NCI-H446 treated with DMSO at 0.1 percent for 48 hours (cell line): ENCODE data around the gene STK24.
"Not testable (repeated sequence)": the region's sequence is repeated elsewhere in the genome, so short reads cannot be mapped to it uniquely, and the experiment has no call there.

Experiments
- DNase-seq: peaks from one replicate; lab custom pipeline; 2025; lab: John Stamatoyannopoulos, UW

Gene STK24

GRCh38 chr13:98576963-98577835, at the start of gene STK24:
TSS of gene STK24 (minus strand) at chr13:98577107. CDS start at chr13:98576786, 321 bp downstream.
- DNase-seq, result no peak

DNA sequence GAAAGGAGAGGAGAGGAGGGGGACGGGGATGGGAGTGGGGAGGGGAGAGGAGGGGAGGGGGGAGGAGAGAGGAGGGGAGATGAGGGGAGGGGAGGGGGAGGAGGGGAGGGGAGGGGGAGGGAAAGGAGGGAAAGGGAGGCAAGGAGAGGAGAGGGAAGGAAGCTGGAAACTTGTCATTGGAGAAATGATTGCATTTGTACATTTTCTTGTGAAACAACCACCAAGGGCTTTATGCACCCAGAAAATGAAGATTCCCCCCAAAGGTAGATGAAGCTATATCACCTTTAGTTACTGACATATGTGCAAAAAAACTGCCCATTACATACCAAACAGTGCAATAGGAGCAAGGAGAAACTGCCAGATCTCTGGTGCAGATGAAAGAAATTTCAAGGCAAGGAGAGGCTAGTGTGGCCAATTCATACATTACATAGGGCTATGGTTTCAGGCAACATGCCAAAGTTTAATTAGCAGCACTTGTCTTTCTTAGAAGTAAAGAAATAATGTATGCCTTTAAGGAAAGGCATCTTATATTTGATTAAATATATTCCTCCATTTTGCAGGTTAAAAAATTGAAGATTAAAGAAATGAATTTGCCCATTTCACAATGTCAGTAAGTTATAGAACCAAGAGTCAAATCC, 49.5 kb upstream of the STK24 start:
- no peak for DNase-seq

DNA sequence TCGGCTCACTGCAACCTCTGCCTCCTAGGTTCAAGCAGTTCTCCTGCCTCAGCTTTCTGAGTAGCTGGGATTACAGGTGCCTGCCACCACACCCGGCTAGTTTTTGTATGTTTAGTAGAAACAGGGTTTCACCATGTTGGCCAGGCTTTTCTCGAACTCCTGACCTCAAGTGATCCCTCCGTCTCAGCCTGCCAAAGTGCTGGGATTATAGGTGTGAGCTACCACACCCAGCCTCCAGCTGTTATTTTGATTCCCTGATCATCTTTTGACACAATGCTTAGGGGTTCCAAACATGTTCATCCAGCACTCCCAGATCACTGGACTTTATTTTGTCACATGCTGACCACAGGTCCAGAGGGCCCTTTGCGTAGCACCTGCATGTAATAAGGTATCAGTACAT, 47.7 kb upstream of the STK24 start:
- DNase-seq, result not testable (repeated sequence)

GRCh38 chr13:98622931-98623331, 46.0 kb upstream of the STK24 start:
- DNase-seq, result no peak

DNA sequence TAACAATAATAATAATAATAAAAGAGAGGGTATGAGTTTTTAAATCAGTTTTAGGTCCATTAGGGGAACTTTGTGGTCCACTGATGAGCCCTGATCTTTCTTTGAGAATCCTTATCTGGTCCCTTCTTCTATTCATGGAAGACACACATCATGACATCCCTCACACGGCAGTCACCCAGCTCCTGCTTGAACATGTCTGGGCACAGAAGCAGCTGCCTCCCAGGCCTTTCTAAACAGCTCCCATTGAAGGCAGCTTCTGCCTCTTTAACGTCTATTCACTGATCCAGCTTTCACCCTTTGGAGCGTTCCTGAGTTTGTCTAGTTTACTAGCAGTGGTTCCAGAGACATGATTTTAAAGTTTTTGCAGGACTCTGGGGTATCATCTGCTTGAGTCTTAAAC, 42.6 kb upstream of the STK24 start:
- no peak for DNase-seq

GRCh38 chr13:98615595-98615994, 38.7 kb upstream of the STK24 start:
- DNase-seq, result not testable (repeated sequence)

DNA sequence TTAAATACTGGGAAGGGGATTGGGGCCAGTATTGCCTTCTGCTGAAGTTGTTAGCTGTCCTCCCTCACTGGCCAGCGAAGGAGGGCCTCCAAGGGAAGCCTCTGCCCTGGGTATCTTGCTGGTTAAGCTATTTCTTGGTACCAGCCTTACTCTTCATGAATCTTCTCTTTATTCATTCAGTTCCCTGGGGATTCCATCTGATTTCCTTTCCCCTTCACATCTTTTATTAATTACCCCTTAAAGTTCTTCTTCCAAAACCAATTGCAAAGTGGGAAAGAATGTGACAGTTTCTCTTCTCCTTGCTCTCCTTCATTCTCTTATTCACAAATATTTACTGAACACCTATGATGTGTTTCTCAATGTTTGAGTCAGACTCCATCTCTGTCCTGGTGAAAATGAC, 36.7 kb upstream of the STK24 start:
- no peak for DNase-seq

DNA sequence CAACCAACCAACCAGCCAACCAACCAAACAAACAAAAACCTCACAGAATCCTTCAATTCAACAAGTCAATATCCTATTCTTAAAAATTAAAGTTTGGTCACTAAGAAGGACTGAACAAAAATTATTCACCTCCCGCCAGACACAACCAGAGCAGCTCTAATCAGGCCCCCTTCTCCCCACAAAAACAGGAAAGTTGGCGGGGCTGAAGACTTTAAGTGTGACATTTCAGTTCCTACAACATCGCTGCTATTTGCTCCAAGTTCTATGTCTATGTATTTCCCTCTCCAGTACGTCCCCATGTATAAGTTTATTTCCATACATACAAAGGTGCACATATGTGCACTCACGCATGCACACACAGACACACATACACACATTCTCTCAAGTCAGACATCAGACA, 32.8 kb upstream of the STK24 start:
- DNase-seq, result no peak

DNA sequence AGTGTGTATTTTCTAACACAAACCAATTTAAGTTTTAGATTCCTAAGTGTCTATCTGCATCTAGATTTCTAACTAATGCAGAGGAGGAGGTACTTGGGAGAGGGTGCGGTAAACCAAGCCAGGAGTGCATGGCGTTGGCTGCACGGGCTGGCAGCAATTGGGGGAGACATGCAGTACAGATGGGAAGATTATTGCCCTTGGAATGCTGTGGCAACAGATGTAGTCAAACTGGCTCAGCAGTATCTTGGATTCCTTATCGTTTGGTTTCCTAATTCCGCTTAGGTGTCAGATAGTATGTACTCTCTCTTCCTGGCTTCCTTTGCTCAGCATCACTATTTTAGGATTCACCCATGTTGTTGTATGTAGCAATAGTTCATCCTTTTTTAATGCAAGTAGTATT, 29.4 kb upstream of the STK24 start:
- DNase-seq, result no peak

DNA sequence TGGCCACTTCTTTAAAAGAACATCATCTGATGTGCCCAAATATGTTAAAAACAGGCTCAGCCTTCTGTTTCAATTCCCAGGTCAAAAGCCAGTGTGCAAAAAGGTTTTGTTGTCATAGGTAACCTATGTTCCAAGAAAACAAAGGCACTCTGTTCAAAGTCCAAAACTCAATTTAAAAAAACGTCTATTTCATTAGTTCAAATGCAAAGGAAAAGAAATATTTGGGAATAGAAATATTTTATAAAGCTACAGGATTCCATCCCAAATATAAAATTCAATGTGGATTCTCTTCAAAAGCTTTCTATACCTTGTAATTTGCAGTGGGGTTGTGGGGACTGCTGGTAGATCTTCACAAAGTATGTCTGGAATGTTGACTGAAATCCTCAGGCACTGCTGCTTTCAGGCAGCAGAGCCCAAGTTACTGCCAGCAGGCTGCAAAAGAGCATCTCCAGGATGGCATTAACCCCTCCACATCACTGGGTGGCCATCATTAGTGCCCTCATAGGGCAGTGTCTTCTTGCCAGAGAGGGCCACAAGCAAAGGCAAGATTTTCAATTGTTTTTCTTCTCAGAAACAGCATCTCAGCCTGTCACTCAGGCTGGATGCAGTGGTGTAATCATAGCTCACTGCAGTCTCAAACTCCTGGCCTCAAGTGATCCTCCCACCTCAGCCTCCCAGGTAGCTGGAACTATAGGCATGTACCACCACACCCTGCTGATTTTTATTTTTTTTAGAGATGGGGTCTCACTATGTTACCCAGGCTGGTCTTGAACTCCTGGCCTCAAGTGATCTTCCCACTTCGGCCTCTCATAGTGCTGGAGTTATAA, 22.8 kb upstream of the STK24 start:
- no peak for DNase-seq

GRCh38 chr13:98598043-98598442, 21.1 kb upstream of the STK24 start:
- DNase-seq, result no peak

DNA sequence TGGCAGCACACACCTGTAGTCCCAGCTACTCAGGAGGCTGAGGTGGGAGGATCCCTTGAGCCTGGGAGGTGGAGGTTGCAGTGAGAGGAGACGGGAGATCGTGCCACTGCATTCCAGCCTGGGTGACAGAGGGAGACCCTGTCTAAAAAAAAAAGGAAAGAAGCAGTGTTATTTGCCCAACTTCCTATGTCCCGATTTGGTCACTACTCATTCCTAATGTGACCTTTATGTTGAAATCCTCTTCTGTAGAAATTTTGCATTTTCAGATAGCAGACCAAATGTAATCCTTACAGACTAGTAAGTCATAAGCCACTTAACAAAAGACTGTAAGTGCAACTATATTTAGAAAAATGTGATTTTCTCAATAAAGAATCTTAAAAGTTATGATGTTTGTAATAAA, 18.2 kb upstream of the STK24 start:
- DNase-seq, result no peak

GRCh38 chr13:98592362-98592732, 15.4 kb upstream of the STK24 start:
- DNase-seq, result no peak

DNA sequence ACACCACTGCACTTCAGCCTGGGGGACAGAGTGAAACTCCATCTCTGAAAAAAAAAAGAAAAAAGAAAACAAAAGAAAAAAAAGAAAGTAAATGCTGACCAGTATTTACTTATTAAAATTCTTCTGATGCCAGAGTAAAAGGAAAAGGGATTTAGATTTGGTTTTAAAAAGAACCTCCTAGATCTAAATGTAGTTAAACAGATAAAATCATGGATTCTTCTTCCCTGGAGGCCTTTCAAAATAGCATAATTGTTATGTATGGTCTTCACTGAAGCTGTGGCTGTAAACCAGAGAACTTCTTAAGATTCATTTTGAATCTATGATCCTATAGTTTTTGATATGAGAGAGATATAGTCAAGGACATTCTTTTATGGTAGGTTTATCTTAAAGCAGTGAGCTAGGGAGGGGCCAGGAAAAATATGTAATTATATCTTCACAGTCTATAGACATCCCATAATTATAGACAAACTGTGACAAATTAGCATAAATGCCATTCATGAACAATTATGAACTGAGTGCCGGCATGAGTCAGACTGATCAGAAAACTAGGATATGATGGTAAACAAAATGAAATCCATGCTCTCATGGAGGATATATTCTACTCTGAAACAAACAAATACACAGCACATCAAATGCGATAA, 14.9 kb upstream of the STK24 start:
- no peak for DNase-seq

DNA sequence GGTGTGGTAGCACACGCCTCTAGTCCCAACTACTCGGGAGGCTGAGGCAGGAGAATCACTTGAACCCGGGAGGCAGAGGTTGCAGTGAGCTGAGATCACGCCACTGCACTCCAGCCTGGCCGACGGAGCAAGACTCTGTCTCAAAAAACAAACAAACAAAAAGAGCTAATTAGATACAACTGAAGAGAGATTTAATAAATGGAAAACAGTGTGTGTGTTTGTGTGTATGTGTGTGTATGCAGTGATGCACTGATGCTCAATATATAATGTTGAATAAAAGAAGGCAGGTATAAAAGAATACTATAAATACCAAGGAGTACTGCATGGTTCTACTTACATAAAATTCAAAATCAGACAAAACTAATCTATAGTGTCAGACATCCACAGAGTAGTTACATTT, 13.6 kb upstream of the STK24 start:
- DNase-seq, result not testable (repeated sequence)

- DNase-seq, result not testable (repeated sequence)
Observed at GRCh38 chr13:98589516-98589915, 12.6 kb upstream of the STK24 start.

DNA sequence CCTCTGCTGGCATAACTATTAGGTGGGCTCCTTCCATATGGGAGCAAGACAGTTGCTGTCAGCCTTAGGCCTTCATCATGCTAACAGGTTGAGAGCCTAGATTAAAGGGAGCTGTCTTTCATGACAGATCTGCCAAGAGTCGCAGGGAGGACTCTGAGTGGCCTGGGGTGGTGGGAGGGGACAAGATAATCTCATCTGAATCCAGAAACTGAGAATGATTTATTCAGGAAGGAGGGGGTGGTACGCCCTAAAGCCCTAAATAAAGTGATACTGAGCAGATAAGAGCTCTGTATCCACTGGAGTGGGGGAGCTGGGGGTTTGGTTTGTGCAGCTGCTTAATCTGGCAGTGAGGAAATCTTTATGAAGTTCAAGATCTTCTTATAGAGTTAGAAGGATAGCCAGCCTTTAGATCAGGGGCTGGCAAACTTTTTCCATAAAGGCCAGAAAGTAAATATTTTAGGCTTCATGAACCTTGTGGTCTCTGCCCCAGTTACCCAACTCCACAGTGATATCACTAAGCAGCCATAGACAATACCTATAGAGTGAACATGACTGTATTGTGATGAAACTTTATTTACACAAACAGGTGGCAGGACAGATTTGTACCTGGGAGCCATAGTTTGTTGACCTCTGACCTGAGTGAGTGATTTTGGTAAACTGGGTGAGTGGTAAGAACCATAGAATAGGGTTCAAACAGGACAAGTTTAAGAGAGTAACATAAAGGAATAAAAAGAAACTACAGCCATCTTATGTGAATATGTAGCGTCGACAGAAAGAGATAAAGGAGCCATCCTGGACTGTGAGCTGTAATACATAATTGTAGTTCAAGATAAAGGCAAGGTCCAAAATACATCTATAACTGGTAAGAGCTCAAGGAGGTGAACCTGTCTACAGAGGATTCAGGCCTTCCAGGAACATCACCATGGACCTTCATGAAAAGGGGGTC, 9.8 kb upstream of the STK24 start:
- no peak for DNase-seq

GRCh38 chr13:98585946-98586345, 9.0 kb upstream of the STK24 start:
- no peak for DNase-seq

DNA sequence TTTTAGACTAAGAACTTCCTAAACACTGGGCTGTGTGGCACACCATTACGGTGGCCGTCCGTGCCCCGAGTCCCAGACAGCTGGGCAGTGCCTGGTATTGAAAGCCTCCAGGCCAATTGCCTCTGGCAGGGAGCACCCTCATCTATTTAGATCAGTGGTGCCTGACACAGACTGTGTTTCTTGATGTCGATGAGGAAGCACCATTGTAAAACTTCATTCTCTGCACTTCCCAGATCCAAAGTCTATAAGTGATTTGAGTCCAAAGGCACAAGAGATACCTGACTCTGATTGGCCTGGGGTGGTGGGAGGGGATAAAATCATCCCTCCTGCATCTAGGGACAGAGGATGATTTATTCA, 8.5 kb upstream of the STK24 start:
- no peak for DNase-seq

DNA sequence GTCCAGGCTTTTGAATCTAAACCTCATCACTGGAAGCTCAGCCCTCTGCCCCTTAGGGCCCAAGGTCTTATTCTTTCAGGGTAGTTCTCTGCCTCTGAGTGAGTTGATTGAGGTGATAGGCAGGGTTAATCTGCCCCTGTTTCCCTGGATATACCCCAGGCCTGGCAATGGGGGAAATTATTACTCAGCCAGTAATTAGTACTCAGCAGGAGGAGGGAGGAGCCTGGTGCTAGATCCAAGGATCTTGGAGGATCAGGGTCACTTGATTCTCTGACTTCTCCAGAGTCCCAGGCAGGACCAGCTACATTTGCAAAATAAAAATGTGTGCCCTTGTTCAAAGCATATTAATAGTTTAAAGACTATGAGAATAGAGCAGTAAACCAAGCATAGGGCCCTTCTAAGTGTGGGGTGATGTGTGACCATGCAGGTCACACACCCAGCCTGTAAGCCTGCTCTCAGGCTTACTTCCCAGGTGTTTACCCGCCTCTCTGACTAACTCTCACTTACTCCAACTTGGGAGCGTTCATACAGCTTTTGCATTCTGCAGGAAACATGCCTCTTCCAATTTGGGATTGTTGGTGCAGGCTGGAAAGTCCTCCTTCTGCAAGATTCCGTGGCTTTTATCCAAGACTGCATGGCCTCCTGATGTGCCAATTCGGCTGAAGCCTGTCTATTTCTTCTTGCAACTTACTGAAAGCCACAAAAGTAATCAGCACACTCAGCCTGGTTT, 7.9 kb upstream of the STK24 start:
- DNase-seq, result no peak
